ENCODE data around the gene KIF13A. TPM values are rescaled to one million over a fixed set of nuclear protein-coding genes. Genes with fewer than 3 reads are reported as not detected.
"Not testable (repeated sequence)": the region's sequence is repeated elsewhere in the genome, so short reads cannot be mapped to it uniquely, and the experiment has no call there.

The KIF13A gene
- total RNA-seq, 1 experiment from 2014 or later: 60.1 TPM

DNA sequence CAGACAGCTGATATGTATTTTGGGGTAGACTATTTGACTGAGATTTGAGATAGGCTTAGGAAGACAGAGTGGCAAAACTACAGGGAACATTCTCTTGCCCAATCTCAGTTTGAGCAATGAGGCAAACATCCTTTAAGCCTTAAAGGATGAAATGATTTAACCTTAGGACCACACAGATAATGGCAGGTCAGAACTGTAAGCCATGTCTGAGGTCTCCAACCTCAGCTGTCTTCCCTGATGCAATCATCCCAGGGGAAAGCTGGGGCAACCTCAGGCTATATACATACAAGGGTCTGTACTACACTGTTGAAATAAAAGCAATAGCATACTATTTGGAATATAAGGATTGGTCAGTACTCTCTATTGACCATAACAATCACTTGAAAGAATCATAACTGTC, 196.9 kb downstream of the KIF13A start:
- no peak for DNase-seq (ENCODE audit: low read depth)

DNA sequence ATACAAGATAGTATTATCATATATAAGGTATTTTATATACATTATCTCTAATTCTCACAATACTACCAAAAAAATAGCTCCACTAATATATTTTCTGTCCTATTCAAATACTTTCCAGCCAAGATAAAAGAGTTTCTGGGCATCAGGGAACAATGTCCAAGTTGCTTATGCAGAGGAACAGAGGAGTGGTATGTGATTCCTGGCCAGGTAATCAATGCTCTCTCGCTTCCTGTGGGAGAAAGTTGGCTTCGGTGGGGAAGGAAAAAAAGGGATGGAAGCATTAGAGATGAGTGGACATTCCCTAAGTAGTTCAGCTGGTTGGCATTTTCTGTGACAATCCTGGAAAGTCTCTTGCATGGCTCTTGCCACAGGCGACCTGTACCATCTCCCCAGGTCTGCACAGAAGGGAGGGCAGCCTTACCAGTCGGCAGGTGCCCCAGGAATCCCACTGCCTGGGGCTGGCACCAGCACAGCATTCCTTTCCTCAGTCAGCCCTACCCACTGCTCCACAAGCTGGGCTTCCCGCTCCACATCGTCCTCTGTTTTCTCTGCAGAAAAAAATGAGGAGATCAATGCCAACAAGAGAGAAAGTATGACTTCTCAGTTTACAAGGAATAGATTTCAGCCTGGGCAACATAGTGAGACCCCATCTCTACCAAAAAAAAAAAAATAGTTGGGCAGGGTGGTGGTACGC, 202.2 kb downstream of the KIF13A start:
- DNase-seq (ENCODE audit: low read depth): no peak

DNA sequence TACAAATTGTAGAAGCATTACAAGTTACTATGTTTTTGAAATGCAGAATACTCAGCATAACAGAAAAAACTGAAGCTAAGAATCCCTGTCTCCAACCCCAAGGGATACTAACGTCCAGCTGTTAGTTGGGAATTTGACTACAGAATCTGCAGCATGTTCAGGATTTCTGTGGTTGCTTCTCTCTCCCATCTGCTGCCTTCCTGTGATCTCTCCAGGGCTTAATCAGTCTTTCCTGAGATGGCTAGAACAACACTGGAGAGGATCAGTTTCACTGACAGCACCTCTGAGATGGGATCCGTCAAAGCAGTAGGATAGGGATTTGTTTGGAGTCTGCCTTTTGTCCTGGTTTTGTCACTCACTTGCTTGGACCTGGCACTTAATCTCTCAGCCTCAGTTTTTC, 207.4 kb downstream of the KIF13A start:
- DNase-seq (ENCODE audit: low read depth): no peak

DNA sequence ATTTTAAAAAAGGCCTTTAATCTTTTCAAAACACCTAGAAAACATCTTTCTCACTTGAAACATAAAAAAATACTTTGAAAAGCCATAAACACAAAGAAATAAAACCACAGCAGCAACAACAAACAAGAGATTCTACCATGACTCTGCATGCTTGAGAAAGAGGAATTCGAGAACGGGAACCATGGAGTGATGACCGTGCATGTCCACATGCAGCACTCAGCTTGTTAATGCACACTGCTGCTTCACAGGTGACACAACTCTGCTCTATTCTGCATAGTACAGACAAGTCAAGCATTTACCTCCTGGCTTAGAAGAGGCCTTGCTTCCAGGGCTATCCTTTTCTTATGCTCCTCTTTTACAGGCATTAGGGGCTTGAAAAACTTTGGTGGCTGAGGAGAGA, 215.8 kb downstream of the KIF13A start:
- DNase-seq (ENCODE audit: low read depth): no peak

DNA sequence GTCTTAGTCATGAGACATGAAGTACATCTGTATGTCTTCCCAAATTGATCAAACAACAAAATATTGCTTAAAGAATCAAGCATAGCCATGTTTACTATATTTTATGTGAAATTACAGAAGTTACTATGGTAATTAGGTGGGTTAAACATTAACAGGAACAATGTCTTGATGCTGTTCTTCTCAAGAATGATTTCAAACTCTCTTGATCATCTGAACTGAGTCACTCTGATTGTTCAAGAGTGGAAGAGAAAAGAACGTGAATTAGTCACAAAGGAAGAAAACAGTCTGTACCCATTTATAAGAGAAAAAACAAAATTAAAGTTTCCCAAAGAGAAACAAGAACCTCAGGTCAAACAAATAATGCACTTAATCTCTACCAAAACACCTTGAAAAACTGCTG, 218.6 kb downstream of the KIF13A start:
- no peak for DNase-seq (ENCODE audit: low read depth)

DNA sequence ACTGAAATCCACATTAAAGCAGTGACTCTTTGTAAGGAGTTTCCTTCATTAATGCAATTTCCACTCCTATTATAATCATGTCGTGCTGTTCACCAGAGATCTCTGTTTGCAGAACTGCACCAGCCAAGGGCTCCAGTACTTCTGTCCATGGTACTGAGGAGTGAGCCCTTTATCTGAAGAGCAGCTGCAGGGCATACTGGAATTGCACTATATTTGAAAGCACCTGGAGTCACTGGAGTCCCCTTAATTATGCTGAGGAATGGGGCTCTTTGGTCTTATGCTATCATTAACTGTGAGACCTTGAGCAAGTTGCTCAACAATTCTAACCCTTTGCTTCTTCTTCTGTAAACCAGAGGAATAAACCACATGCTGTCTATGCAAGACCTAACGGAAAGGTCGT, 219.0 kb downstream of the KIF13A start:
- peak; percentile 25 for DNase-seq (ENCODE audit: low read depth)

DNA sequence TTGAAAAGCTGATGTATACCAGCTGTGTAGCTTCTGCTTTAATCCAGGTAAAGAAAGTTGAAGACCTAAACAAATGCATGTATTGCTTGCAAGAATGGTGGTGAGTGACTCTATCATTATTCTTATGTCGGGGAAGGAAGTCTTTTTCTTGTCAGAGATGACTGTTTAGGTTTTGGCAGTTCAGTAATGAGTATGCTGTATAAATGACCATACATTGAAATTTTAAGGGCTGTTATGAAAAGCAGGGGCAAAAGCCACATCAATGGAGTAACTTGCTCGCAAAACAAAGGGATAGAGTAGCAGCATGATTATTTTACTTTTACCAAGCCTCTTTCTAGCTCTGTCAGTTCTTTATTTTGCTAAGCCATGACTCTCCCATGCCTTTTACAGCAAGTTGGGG, 224.8 kb downstream of the KIF13A start:
- no peak for DNase-seq (ENCODE audit: low read depth)

DNA sequence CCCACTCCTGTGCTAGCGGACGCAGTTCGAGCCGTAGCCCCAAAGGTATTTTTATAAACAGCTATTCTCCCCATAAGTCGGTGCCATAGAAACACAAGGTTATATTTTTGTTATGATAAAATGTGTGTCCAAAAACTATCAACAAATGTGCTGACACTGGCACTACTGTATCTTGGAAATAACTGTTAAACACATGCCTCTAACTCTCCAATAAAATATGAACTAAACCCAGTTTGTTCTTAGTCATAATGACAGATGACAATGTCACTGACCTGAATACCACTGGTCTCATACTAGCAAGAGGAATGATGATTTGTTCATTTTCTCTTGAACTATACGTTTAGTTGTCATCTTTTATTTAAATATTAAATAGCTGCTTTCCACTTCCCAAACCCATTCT, 229.3 kb downstream of the KIF13A start:
- peak; percentile 11 for DNase-seq (ENCODE audit: low read depth)

DNA sequence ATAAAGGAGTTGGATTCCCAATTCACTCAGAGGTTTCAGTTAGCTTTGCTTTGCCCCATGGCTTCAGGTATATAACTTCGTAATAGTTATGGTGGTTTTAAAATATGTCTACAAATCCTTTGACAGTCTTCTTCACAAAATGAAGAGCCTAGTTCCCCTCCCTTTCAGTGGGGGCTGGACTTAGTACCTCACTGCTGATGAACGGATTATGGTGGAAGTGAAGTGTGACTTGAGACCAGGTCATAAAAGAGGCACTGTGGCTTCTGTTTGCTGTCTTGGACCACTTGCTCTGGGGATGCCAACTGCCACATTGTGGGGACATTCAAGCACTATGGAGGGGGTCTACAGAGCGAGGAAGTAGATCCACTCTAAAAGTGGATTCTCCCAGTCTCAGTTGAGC, 233.2 kb downstream of the KIF13A start:
- no peak for DNase-seq (ENCODE audit: low read depth)

DNA sequence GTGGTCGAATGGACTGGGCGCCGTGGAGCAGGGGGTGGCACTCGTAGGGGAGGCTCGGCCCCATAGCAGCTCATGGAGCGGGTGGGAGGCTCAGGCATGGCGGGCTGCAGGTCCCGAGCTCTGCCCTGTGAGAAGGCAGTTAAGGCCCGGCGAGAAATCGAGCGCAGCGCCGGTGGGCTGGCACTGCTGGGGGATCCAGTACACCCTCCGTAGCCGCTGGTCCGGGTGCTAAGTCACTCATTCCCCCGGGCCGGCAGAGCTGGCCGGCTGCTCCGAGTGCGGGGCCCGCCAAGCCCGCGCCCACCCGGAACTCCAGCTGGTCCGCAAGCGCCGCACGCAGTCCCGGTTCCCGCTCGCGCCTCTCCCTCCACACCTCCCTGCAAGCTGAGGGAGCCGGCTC, 242.1 kb downstream of the KIF13A start:
- DNase-seq (ENCODE audit: low read depth): not testable (repeated sequence)

DNA sequence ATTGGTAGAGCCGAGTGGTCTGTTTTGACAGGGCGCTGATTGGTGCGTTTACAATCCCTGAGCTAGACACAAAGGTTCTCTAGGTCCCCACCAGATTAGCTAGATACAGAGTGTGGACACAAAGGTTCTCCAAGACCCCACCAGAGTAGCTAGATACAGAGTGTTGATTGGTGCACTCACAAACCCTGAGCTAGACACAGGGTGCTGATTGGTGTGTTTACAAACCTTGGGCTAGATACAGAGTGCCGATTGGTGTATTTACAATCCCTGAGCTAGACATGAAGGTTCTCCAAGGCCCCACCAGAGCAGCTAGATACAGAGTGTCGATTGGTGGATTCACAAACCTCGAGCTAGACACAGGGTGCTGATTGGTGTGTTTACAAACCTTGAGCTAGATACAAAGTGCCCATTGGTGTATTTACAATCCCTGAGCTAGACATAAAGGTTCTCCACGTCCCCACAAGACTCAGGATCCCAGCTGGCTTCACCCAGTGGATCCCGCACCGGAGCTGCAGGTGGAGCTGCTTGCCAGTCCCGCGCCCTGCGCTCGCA, 242.6 kb downstream of the KIF13A start:
- DNase-seq (ENCODE audit: low read depth): not testable (repeated sequence)

DNA sequence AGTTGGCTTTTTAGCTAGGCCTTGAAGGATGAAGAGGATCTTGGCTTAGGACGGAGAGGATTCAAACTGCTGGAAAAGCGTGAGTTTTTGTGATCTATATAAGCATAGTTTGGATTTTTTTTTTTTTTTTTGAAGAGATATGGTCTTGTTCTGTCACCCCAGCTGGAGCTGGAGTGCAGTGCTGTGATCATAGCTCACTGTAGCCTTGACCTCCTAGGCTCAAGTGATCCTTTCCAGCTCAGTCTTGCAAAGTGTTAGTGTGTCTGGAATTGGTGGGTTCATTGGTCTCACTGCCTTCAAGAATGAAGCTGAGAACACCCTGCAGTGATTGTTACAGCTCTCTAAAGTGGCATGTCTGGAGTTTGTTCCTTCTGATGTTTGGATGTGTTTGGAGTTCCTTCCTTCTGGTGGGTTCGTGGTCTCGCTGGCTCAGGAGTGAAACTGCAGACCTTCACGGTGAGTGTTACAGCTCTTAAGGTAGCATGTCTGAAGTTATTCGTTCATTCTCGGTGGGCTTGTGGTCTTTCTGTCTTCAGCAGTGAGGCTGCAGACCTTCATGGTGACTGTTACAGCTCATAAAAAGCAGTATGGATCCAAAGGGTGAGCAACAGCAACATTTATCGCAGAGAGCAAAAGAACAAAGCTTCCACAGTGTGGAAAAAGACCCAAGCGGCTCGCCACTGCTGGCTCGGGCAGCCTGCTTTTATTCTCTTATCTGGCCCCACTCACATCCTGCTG, 243.2 kb downstream of the KIF13A start:
- no peak for DNase-seq (ENCODE audit: low read depth)

DNA sequence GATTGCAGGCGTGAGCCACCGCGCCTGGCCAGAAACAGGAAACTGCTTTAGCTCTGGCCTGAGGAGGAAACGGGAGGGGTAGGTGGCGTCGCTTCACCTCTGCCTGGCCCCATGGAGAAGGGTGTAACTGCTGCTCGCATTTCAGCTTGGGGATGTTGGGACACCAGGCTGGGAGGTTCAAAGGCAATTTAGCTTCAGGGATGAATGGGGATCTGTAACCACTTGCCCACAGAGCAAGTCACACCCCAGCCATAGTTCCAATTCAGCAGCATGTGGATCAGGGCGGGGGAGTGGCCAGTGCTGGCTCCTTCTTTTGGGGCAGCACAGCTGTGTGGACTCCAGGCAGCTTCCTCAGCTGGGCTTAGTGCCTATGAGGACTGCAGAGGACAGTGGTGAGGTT, 245.9 kb downstream of the KIF13A start:
- no peak for DNase-seq (ENCODE audit: low read depth)

DNA sequence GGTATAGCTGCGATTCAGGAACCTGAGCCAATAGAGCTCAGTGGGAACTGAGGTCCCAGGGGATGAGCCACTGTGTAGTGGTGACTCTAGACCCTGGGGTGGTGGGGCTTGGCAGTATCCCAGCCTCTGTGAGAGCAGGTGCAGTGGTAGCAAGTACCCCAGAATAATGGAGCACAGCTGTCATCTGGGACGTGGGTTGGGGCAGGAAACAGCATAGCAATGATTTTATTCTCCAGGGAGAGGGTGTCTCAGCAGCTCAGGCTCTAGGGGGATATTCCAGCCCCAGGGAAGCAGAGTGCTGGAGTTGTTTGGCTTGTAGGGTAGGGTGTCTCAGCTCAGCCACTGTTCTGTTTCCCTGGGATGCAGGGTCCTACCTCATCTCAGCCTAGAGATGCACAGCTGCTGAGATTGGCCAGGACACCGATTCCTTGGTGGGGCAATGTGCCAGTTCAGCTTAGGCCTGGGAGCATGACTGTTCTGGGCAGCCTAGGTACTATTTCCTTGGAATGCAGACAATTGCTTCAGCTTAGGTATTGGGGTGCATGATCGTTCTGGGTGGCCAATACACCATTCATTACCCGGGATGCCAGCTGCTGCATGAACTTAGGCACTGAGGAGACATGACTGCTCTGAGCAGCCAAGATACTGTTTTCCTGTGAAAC, 246.7 kb downstream of the KIF13A start:
- no peak for DNase-seq (ENCODE audit: low read depth)

DNA sequence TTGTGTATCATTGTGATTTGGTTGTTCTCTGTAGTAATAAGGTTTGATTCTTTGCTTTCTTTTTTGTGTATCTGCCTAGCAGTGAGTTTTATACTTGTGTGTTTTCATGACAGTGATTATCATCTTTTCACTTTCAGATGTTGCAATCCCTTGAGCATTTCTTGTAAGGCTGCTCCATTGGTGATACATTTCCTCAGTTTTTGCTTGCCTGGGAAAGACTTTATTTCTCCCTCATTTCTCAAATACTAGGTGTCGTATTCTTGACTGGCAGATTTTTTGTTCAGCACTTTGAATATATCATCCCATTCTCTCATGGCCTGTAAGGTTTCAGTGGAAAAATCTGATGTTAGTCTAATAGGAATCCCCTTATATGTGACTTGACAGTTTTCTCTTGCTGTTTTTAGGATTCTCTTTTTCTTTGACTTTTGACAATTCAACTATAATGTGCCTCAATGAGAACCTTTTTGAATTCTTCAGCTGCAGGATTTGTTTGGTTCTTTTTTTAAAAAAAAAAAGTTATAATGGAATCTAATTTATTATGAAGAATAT, 249.7 kb downstream of the KIF13A start:
- DNase-seq (ENCODE audit: low read depth): no peak

DNA sequence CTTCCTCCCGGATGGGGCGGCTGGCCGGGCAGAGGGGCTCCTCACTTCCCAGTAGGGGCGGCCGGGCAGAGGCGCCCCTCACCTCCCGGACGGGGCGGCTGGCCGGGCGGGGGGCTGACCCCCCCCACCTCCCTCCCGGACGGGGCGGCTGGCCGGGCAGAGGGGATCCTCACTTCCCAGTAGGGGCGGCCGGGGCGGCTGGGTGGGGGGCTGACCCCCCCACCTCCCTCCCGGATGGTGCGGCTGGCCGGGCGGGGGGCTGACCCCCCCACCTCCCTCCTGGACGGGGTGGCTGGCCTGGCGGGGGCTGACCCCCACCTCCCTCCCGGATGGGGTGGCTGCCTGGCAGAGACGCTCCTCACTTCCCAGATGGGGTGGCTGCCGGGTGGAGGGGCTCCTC, 252.1 kb downstream of the KIF13A start:
- not testable (repeated sequence) for DNase-seq (ENCODE audit: low read depth)

DNA sequence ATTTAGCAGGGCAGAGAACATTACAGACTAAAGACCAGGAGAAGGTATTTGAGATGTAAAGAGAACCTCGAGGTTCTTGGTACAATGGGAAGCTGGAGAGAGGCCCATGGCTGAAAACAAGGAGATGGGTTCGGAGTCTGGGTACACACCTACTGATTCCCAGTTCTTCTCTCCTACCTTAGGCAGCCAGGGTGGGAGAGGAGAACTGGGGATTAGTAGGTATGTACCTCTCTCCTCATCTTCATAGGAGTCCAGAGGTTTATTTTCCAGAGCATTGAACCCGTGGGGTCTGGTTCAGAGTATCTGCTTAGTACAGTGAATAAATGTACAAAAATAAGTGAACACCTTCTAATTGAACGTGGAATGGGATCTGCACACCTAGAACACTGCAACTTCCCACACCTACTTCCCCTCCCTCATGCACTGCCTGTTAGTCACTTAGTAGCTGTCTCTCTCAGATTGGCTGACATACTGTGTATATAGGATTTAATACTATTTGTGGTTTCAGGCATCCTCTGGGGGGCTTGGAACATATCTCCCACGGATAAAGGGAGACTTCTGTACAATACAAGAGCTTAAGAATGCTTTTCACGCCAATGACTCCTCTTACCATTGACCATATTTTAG, 257.2 kb downstream of the KIF13A start:
- no peak for DNase-seq (ENCODE audit: low read depth)

DNA sequence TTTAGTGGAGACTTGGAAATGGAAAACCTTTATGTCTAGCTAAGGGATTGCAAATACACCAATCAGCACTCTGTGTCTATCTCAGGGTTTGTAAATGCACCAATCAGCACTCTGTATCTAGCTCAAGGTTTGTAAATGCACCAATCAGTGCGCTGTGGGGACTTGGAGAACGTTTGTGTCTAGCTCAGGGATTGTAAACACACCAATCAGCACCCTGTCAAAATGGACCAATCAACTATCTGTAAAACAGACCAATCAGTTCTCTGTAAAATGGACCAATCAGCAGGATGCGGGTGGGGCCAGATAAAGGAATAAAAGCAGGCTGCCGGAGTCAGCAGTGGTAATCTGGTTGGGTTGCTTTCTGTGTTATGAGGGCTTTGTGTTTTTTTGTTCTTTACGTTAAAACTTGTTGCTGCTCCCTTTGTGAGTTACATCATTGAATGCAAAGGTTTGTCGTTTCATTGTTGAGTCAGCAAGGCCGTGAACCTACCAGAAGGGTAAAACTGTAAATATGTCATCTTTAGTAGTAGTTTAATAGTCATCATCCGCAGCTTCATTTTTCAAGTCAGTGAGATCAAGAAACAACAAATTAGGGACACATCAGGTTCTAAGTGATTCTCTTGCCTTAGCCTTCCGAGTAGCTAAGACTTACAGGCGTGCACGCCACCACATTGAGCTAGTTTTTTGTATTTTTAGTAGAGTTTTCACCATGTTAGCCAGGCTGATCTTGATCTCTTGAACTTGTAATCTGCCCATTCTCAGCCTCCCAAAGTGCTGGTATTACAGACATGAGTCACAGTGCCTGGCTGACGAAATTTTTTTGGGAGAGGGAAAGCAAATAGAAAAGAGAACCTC, 258.0 kb downstream of the KIF13A start:
- no peak for DNase-seq (ENCODE audit: low read depth)

DNA sequence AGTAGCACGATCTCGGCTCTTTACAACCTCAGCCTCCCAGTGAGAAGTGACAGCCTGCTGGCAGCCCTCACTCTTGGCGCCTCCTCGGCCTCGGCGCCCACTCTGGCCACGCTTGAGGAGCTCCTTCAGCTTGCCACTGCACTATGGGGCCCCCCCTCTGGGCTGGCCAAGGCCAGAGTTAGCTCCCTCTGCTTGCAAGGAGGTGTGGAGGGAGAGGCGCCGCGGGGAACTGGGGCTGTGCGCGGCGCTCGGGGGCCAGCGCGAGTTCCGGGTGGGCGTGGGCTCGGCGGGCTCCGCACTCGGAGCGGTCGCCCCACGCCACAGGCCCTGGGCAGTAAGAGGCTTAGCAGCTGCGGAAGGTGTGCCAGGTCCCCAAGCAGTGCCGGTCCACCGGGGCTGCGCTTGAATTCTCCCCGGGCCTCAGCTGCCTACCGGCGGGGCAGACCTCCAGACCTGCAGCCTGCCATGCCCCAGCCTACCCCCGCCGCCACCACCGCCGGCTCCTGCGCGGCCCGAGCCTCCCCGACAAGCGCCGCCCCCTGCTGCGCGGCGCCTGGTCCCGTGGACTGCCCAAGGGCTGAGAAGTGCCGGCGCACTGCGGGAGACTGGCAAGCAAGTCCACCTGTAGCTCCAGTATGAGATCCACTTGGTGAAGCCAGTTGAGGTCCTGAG, 258.7 kb downstream of the KIF13A start:
- DNase-seq (ENCODE audit: low read depth): no peak

DNA sequence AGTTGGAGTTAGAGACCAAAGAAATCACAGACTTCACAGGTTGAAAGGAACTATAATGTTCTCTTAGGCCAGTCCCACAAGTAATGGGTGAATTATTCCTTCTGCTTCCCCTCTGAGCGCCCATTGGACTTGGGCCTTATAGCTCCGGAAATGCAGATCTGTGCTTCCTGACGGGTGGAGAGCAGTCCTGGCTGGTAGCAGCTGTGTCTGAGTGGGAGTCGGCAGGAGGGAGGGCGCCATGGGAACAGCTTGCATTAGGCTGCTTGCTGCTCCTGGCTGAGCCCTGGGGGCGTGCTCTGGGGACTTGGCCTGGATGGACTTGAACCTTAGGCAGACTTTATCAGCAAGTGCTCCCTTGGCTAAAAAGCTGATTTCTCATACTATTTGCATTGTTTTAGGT, 262.4 kb downstream of the KIF13A start:
- DNase-seq (ENCODE audit: low read depth): peak; percentile 32

All from M059J (cell line).